H1 (cell line): ENCODE results near the gene KIF13A. TPM values are rescaled to one million over a fixed set of nuclear protein-coding genes. Genes with fewer than 3 reads are reported as not detected.
A peak's percentile ranks its signal among the peaks of the same experiment; 100 is the strongest.

Source experiments
- CTCF ChIA-PET: fragments of 300-600 bp; sonication (Branson Sonifier 250); formaldehyde crosslinking; loops from one replicate; lab custom pipeline; 2021; ENCODE audit not compliant: partially characterized antibody; lab: Charles Lee
- POLR2A ChIA-PET: fragments of 300-600 bp; sonication (Branson Sonifier 250); formaldehyde crosslinking; loops from one replicate; lab custom pipeline; 2021; ENCODE audit warnings: inconsistent platforms; ENCODE audit not compliant: partially characterized antibody; lab: Charles Lee
- DNase-seq, 2 experiments: peaks; one replicate each; pipeline versions ENCODE4 v3.0.0 to v3.0.0-alpha.2; 2010 to 2022; ENCODE audit warnings: low spot score in 2 of 2, low read depth in 1 of 2, mixed read lengths in 1 of 2
- FAIRE-seq: peaks from 2 replicates; lab custom pipeline; 2011; peaks lifted over from hg19 to GRCh38; lab: Jason Lieb, UNC
- H2AFZ ChIP-seq: 2 replicates; pipeline ENCODE4 v1.8.1; 2012; ENCODE audit warnings: low read length, inconsistent platforms
- H2AK5ac ChIP-seq: 2 replicates; pipeline ENCODE4 v1.6.1; 2013; ENCODE audit warnings: low read depth, low read length
- H2BK120ac ChIP-seq: replicated peaks from 2 replicates; pipeline ENCODE3; 2013; ENCODE audit warnings: low read depth, low read length, inconsistent platforms
- H2BK12ac ChIP-seq: 2 replicates; pipeline ENCODE4 v1.6.1; 2013; ENCODE audit warnings: low read depth, low read length
- H2BK15ac ChIP-seq: 2 replicates; pipeline ENCODE4 v1.6.1; 2013; ENCODE audit warnings: low read length
- H2BK20ac ChIP-seq: 2 replicates; pipeline ENCODE4 v1.6.1; 2013; ENCODE audit warnings: low read length
- H2BK5ac ChIP-seq: 2 replicates; pipeline ENCODE4 v1.6.1; 2013; ENCODE audit warnings: low read depth, low read length
- H3K14ac ChIP-seq: 2 replicates; pipeline ENCODE4 v1.6.1; 2013; ENCODE audit warnings: inconsistent platforms; ENCODE audit not compliant: insufficient read length
- H3K18ac ChIP-seq: 2 replicates; pipeline ENCODE4 v1.6.1; 2013; ENCODE audit warnings: low read length; ENCODE audit errors: extremely low read depth
- H3K23ac ChIP-seq: 2 replicates; pipeline ENCODE4 v1.6.1; 2013; ENCODE audit warnings: inconsistent platforms; ENCODE audit not compliant: insufficient read length
- H3K23me2 ChIP-seq: 2 replicates; pipeline ENCODE4 v1.6.1; 2013; ENCODE audit warnings: low read depth, low read length
- H3K27ac ChIP-seq: 2 replicates; pipeline ENCODE4 v1.6.1; 2011; ENCODE audit warnings: low read depth, low read length, inconsistent platforms
- H3K27me3 ChIP-seq, 4 experiments: replicated peaks in 1 of 4; 1 replicate in 1 of 4; 2 replicates in 3 of 4; pipeline versions ENCODE4 v1.6.1 to v1.8.1; 2011 to 2013; ENCODE audit warnings: low read length in 3 of 4, mild to moderate bottlenecking in 3 of 4, inconsistent platforms in 2 of 4, mixed read lengths in 2 of 4, moderate library complexity in 1 of 4; ENCODE audit not compliant: control insufficient read depth in 3 of 4, insufficient read depth in 3 of 4; ENCODE audit errors: extremely low read depth in 1 of 4
- H3K36me3 ChIP-seq, 4 experiments: 2 replicates each; pipeline versions ENCODE4 v1.6.1 to v1.8.1; 2011 to 2013; ENCODE audit warnings: mild to moderate bottlenecking in 4 of 4, low read length in 3 of 4, moderate library complexity in 2 of 4, control low read depth in 1 of 4, inconsistent platforms in 1 of 4; ENCODE audit not compliant: insufficient read depth in 4 of 4, control insufficient read depth in 2 of 4
- H3K4ac ChIP-seq: replicated peaks from 2 replicates; pipeline ENCODE3; 2013; ENCODE audit warnings: low read length, low read depth, mixed read lengths, inconsistent platforms; ENCODE audit not compliant: insufficient read length
- H3K4me1 ChIP-seq, 4 experiments: replicated peaks in 1 of 4; 1 replicate in 1 of 4; 2 replicates in 3 of 4; pipeline versions ENCODE4 v1.6.1 to v1.8.1; 2011 to 2013; ENCODE audit warnings: low read length in 3 of 4, inconsistent platforms in 2 of 4, mixed read lengths in 1 of 4; ENCODE audit not compliant: insufficient read depth in 4 of 4, control insufficient read depth in 3 of 4
- H3K4me2 ChIP-seq, 2 experiments: 2 replicates each; pipeline versions ENCODE4 v1.6.1 to v1.8.1; 2011 to 2013; ENCODE audit warnings: low read depth in 2 of 2, low read length in 2 of 2, control low read depth in 1 of 2, inconsistent platforms in 1 of 2, mild to moderate bottlenecking in 1 of 2; ENCODE audit not compliant: insufficient read depth in 1 of 2
- H3K4me3 ChIP-seq, 4 experiments: fragments of 200-600, 300-600 bp in 1 of 4; sonication (generic), shearing (Covaris generic), sonication (Bioruptor Twin) in 1 of 4; 2 replicates each; pipeline versions ENCODE4 v1.5.1 to v1.8.1; 2011 to 2016; ENCODE audit warnings: low read length in 4 of 4, low read depth in 3 of 4, control low read depth in 2 of 4, inconsistent platforms in 2 of 4, mild to moderate bottlenecking in 2 of 4, mixed read lengths in 1 of 4, moderate library complexity in 1 of 4; ENCODE audit not compliant: insufficient read depth in 2 of 4; ENCODE audit errors: extremely low read depth in 1 of 4
- H3K56ac ChIP-seq: replicated peaks from 2 replicates; pipeline ENCODE3; 2013; ENCODE audit warnings: low read depth, mild to moderate bottlenecking, mixed read lengths, low read length, inconsistent platforms; ENCODE audit not compliant: insufficient read length
- H3K79me1 ChIP-seq: 2 replicates; pipeline ENCODE4 v1.6.1; 2013; ENCODE audit warnings: low read depth, low read length, control low read depth
- H3K79me2 ChIP-seq, 2 experiments: 2 replicates each; pipeline versions ENCODE4 v1.6.1 to v1.8.1; 2012 to 2013; ENCODE audit warnings: low read length in 2 of 2, mild to moderate bottlenecking in 2 of 2, inconsistent platforms in 1 of 2; ENCODE audit not compliant: insufficient read depth in 2 of 2, control insufficient read depth in 1 of 2
- H3K9ac ChIP-seq, 4 experiments: replicated peaks in 1 of 4; 1 replicate in 1 of 4; 2 replicates in 3 of 4; pipeline versions ENCODE4 v1.6.1 to v1.8.1; 2011 to 2013; ENCODE audit warnings: low read depth in 3 of 4, low read length in 3 of 4, control low read depth in 2 of 4, mild to moderate bottlenecking in 2 of 4, moderate library complexity in 2 of 4, inconsistent platforms in 1 of 4; ENCODE audit errors: extremely low read depth in 1 of 4
- H3K9me3 ChIP-seq, 2 experiments: 2 replicates each; pipeline versions ENCODE4 v1.6.1 to v1.8.1; 2012 to 2013; ENCODE audit warnings: mild to moderate bottlenecking in 2 of 2, moderate library complexity in 2 of 2, control low read depth in 1 of 2, inconsistent platforms in 1 of 2, low read depth in 1 of 2, low read length in 1 of 2, mixed read lengths in 1 of 2; ENCODE audit not compliant: insufficient read depth in 2 of 2
- H4K20me1 ChIP-seq, 2 experiments: replicated peaks in 1 of 2; 2 replicates each; pipeline versions ENCODE3 to v1.8.1; 2011 to 2013; ENCODE audit warnings: inconsistent platforms in 2 of 2, low read length in 2 of 2, mild to moderate bottlenecking in 1 of 2; ENCODE audit not compliant: insufficient read depth in 2 of 2, control insufficient read depth in 1 of 2
- H4K5ac ChIP-seq: 2 replicates; pipeline ENCODE4 v1.6.1; 2013; ENCODE audit warnings: low read length, low read depth, mixed read lengths, inconsistent platforms; ENCODE audit not compliant: insufficient read length
- H4K8ac ChIP-seq: 2 replicates; pipeline ENCODE4 v1.8.0; 2013; ENCODE audit warnings: mild to moderate bottlenecking, moderate library complexity, low read length, inconsistent platforms; ENCODE audit not compliant: insufficient read depth; ENCODE audit errors: extremely low read depth
- H4K91ac ChIP-seq: replicated peaks from 2 replicates; pipeline ENCODE3; 2013; ENCODE audit warnings: low read length, mixed read lengths, inconsistent platforms; ENCODE audit not compliant: insufficient read length
- ASH2L ChIP-seq: fragments of 200-600, 300-600 bp; sonication (generic); IDR thresholded peaks from one replicate; pipeline ENCODE4 v1.7.1; 2017; ENCODE audit warnings: low read length
- BACH1 ChIP-seq: IDR thresholded peaks from 2 replicates; pipeline ENCODE4 v1.6.1; 2012; ENCODE audit warnings: low read length, improper control_type of control experiment
- CHD1 ChIP-seq: IDR thresholded peaks from 2 replicates; pipeline ENCODE4 v1.6.1; 2012; ENCODE audit warnings: low read depth, low read length, improper control_type of control experiment
- GABPA ChIP-seq: IDR thresholded peaks from 2 replicates; pipeline ENCODE4 v1.6.1; 2011; ENCODE audit warnings: mild to moderate bottlenecking, low read length, moderate library complexity, borderline replicate concordance; ENCODE audit not compliant: insufficient read depth
- RAD21 ChIP-seq, 2 experiments: IDR thresholded peaks in 1 of 2; conservative IDR thresholded peaks in 1 of 2; 2 replicates each; pipeline ENCODE4 v1.6.1; 2011; ENCODE audit warnings: low read depth in 2 of 2, low read length in 2 of 2, improper control_type of control experiment in 1 of 2, inconsistent platforms in 1 of 2, mild to moderate bottlenecking in 1 of 2, moderate library complexity in 1 of 2
- RNF2 ChIP-seq: fragments of 200-900, 300-1000 bp; sonication (generic); IDR thresholded peaks from 2 replicates; pipeline ENCODE4 v1.7.1; 2016; ENCODE audit warnings: borderline replicate concordance, low read depth, mild to moderate bottlenecking, antibody characterized with exemption, low read length; ENCODE audit not compliant: poor library complexity, severe bottlenecking; ENCODE audit errors: missing control alignments
- RXRA ChIP-seq: IDR thresholded peaks from 2 replicates; pipeline ENCODE4 v1.6.1; 2011; ENCODE audit warnings: low read depth, mild to moderate bottlenecking, low read length, moderate library complexity; ENCODE audit not compliant: insufficient read depth
- SAP30 ChIP-seq: fragments of 300-600 bp; sonication (generic); IDR thresholded peaks from 2 replicates; pipeline ENCODE4 v1.7.1; 2012; ENCODE audit warnings: low read length, moderate library complexity, mild to moderate bottlenecking, inconsistent platforms; ENCODE audit not compliant: insufficient read depth, insufficient replicate concordance
- SIX5 ChIP-seq: IDR thresholded peaks from 2 replicates; pipeline ENCODE4 v1.6.1; 2011; ENCODE audit warnings: mild to moderate bottlenecking, low read depth, low read length
- SP1 ChIP-seq: IDR thresholded peaks from 2 replicates; pipeline ENCODE4 v1.6.1; 2011; ENCODE audit warnings: low read depth, low read length
- SP2 ChIP-seq: IDR thresholded peaks from 2 replicates; pipeline ENCODE4 v1.6.1; 2012; ENCODE audit warnings: mild to moderate bottlenecking, low read length, inconsistent platforms
- WGBS, 2 experiments: shearing (Covaris generic) in 1 of 2; methylation state at CpG; one replicate each; pipeline versions ENCODE4 v1.1.6 to v1.1.7; 2013 to 2015; ENCODE audit warnings: low lambda C conversion rate in 2 of 2, mixed read lengths in 2 of 2, inconsistent platforms in 1 of 2, low coverage in 1 of 2, missing lambda C conversion rate in 1 of 2; ENCODE audit not compliant: insufficient replicate concordance in 2 of 2, insufficient coverage in 1 of 2, insufficient read length in 1 of 2; ENCODE audit errors: extremely low coverage in 1 of 2, missing lambda C conversion rate in 1 of 2; 5-methylcytosine and 5-hydroxymethylcytosine counted together
- polyA plus RNA-seq, 7 experiments: library from polyadenylated mRNA; depleted of rRNA in 3 of 7; stranded (reverse) in 5 of 7; unstranded in 2 of 7; fragments of >200 nt in 5 of 7; fragments of 200-250 nt in 2 of 7; gene quantifications; 1 replicate in 5 of 7; 2 replicates in 1 of 7; 4 replicates in 1 of 7; pipeline versions ENCODE4 v1.2.1 to v1.2.3, GENCODE V29; 2011 to 2013; ENCODE audit warnings: missing spikeins in 2 of 7, mixed read lengths in 2 of 7
- total RNA-seq: library from RNA; stranded (reverse); fragmentation: NEBNext Ultra II Directional; extraction: Animal tissue kit (Norgen Biotek cat#: 25700); gene quantifications from 2 replicates; pipeline ENCODE4 v1.2.1, GENCODE V29; 2021

The KIF13A gene
- total and polyA plus RNA-seq, 2 of the 8 experiments (the other 6 are each of a cell fraction or from before 2014, with no cell fraction given), result 14.7 to 40.8 TPM

- H2BK120ac ChIP-seq, result no peak overlapping the region
- no peaks in the 10 kb centered on the region for H3K9me3 ChIP-seq
- ChIA-PET POLR2A (interaction anchor here (0.7 to 2.7 kb wide), 6 partner anchors 9 to 281 kb away, joined by 3 to 10 read pairs (median 4); partner anchors contain the start of gene NUP153), CTCF (no interaction called here)
- no peak overlapping the region for H3K23ac ChIP-seq
- H2AK5ac ChIP-seq, result no peak overlapping the region
- H3K79me1 ChIP-seq, result 0 out of 2 replicates have a peak, but pooled peaks cover 3% of the 10 kb centered on the region
- peaks cover 4 to 7% of the 10 kb centered on the region in 2 experiments for H4K20me1 ChIP-seq
- 0 out of 2 replicates have a peak overlapping the region, but pooled peaks have one; percentile 75 for H4K8ac ChIP-seq
- H3K56ac ChIP-seq, result peak overlapping the region; percentile 19
- no peak overlapping the region for H4K91ac ChIP-seq
- peaks cover 0 to 4% (median 0%) of the 10 kb centered on the region in 4 experiments; a peak in 2 of 7 replicates for H3K27me3 ChIP-seq
- WGBS, 2 experiments, result 3% methylated on average over 30 of the region's 78 CpGs; no CpG with 5 or more reads in 1 of the 2 experiments
- H3K4me2 ChIP-seq, result peak overlapping the region; percentile 98 to 99
- peak overlapping the region; percentile 33 for H3K4ac ChIP-seq
- H3K36me3 ChIP-seq, result no peaks in the 10 kb centered on the region; a peak in 1 of 8 replicates
- 0 out of 2 replicates have a peak overlapping the region, but pooled peaks have one; percentile 56 for H2BK5ac ChIP-seq
- DNase-seq, result peak in 1 of 2 experiments; percentile 69
- peaks cover 11% of the 10 kb centered on the region for H3K23me2 ChIP-seq
- peak overlapping the region; percentile 83 for H2AFZ ChIP-seq
- H3K18ac ChIP-seq, result no peak overlapping the region; the same call in 1 of the 2 replicates
- no peak overlapping the region for H2BK20ac ChIP-seq
- peak overlapping the region; percentile 54 for H4K5ac ChIP-seq
- no peak overlapping the region for H3K14ac ChIP-seq
- FAIRE-seq, result no peak
- peaks cover 3 to 18% (median 8%) of the 10 kb centered on the region in 4 experiments for H3K4me1 ChIP-seq
- peaks cover 0 to 39% of the 10 kb centered on the region in 2 experiments; a peak in 3 of 4 replicates for H3K79me2 ChIP-seq
- H3K9ac ChIP-seq, result peak overlapping the region; percentile 56 to 97 (median 68)
- H2BK12ac ChIP-seq, result 0 out of 2 replicates have a peak overlapping the region, but pooled peaks have one; percentile 30
- H3K4me3 ChIP-seq, result peak overlapping the region; percentile 63 to 90 (median 76)
- no peak overlapping the region; the same call in 1 of the 2 replicates for H3K27ac ChIP-seq
- no peak overlapping the region; the same call in 1 of the 2 replicates for H2BK15ac ChIP-seq
- TF ChIP-seq SIX5 (no peak), SP2 (no peak), CHD1 (no peak), SAP30 (peak; percentile 30), RNF2 (no peak), SP1 (no peak), BACH1 (no peak), GABPA (no peak), RAD21 (IDR thresholded peaks at IDR 0.05 in 1 of 2, conservative IDR thresholded peaks at IDR 0.05 in 1 of 2; ENCODE audit: low read depth in 2 of 2, low read length in 2 of 2) (0 out of 4 replicates have a peak, but pooled peaks of 1 of the 2 experiments have one; percentile 3), RXRA (no peak), ASH2L (peak; percentile 43)
Measured at GRCh38 chr6:17987697-17988421, 424 bp upstream of the KIF13A start.
